ENCODE results near the gene TMEM151A. TPM values are rescaled to one million over a fixed set of nuclear protein-coding genes. Genes with fewer than 3 reads are reported as not detected.

The TMEM151A gene
- total RNA-seq, 1 experiment from 2014 or later, result 2.8 TPM

DNA sequence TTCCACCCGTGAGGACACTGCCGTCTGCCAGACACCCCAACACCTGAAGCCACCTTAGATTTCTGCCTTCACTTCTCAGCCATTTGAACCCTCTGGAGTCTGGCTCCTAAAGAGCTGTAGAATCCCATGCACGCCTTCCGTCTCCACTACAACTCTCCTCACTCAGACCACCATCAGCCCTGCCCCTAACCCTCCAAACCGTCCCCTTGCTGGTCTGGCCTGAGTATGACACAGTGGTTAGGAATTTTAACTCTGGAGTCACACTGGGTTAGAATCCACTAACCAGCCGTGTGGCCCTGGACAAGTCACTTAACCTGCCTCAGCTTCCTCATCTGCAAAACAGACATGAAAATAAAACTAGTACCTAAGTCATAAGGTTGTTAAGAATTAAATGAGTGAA lies 10.7 kb upstream of the TMEM151A start:
- DNase-seq (ENCODE audit: low spot score), result no peak
- in situ Hi-C loops (cut with HindIII; ENCODE audit: low sequenced_read_pairs), result no loop called here

DNA sequence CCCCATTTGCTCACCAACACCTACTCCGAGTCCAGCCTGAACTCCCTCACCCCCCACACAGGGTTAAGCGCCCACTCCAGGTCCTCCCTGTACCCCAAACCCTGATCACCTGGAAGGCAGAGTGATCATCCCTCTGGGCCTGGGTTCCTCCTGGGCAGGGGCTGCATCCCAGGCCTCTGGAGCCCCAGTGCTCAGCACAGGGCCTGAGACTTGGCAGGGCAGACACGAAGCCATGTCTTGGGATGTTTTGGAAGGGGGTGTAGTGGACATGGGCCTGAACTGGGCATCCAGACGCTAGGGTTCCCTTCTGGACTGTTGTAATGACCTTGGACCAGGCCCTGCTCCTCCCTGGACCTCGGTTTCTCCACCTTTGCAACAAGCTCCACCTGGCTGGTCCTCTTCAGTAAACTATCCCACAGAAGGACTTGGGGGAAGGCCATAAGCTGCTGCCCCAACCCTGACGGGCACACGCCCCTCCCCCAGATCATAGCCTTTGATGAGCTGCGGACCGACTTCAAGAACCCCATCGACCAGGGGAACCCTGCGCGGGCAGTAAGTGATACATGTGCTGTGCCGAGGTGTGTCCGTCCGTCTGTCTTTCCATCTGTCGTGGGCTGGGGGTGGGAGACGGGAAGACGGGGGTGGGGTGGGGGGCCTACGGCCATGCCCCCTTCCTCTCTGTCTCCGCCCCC lies 9.8 kb upstream of the TMEM151A start:
- no peak for DNase-seq (ENCODE audit: low spot score)
- in situ Hi-C loops (cut with HindIII; ENCODE audit: low sequenced_read_pairs), result no loop called here

DNA sequence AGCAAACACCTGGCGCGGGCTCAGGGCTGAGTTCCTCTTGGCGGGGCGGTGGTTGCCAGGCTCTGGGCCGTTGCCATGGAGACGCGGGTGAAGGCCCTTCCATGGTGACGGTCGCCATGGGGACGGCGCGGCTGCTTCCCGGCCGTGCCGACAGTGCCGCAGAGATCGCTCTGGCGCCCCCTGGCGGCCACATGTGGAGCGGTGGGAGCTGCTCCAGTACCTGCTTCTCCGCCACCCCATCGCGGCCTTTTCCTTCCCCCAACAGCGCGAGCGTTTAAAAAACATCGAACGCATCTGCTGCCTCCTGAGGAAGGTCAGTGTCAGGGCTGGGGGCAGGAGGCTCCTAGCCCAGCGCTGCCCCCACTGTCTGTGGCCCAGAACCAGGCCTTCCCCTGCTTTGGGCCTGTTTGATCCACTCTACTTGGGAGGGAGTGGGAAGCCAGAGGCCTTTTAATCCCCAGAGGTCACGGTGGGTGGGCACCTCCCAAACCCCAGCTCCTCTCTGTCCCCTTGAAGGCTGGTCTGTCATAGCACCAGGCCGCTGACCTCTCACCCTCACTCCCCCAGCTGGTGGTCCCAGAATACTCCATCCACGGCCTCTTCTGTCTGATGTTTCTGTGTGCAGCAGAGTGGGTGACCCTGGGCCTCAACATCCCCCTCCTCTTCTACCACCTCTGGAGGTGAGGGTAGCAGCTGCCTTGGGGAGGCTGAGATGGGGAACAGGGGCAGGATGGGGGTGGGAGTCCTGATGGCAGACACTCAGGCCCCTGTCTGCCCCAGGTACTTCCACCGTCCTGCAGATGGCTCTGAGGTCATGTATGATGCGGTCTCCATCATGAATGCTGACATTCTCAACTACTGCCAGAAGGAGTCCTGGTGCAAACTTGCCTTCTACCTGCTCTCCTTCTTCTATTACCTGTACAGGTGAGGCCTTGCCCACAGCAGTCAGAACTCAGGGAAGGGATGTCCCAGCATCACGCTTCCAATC lies 8.9 kb upstream of the TMEM151A start:
- in situ Hi-C loops (cut with HindIII; ENCODE audit: low sequenced_read_pairs), result no loop called here
- peak; percentile 99 for DNase-seq (ENCODE audit: low spot score)

DNA sequence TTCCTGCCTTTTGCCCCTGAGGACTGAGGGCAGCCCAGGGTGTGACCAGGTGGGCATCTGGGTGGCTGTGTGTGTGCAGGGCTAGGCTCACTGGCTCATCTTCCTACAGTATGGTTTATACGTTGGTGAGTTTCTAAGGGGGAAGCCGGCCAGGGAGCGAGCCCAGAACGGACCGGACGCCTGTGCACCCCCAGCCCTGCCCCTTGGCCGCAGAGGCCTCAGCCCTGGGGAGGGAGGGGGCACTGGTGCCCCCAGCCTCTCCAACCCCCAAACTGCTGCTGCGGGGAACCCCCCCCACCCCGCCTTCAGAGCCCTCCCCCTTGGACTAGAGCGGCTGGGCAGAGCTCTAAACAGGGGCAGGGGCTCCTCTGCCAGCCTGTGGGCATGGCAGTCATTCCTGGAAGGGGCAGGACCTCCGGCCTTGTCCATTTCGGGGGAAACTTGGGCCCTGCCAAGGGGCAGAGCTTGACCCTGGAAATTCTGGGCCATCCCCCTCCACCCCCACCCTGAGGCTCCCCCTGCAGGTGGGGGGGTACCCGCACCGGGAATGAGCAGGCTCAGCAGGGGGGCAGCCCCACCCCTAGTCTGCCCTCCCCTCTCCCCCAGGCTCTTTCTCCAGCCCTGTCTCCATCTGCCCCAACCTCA lies 8.1 kb upstream of the TMEM151A start:
- in situ Hi-C loops (cut with HindIII; ENCODE audit: low sequenced_read_pairs), result no loop called here

DNA sequence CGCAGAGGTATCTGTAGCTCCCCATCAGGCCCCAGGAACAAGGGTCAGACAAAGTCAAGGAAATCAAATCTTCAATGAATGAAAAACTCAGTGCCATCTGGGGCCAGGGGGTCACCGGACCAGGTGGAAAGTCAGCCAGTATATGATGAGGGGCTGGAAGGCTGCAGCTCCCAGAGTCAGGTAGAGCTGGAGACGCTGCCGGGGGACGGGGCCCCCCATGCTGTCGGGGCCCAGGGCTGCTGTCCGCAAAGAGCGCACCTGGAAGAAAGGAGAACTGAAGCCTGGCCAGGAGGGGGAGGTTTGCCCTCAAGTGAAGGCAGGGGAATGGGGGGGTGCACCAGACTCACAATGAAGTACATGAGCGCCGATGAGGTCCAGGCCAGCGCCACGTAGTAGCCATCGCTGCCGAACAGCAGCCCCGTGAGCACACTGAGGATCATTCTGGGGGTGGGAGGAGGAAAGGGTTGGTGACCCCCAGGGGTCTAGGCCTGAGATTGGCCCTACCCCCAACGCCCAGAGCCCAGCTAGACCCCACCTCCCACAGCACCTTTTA lies 7.1 kb upstream of the TMEM151A start:
- no peak for DNase-seq (ENCODE audit: low spot score)
- in situ Hi-C loops (cut with HindIII; ENCODE audit: low sequenced_read_pairs), result no loop called here

More for the DNA sequence above, 8.1 kb upstream of the TMEM151A start:
- no peak for DNase-seq (ENCODE audit: low spot score)

DNA sequence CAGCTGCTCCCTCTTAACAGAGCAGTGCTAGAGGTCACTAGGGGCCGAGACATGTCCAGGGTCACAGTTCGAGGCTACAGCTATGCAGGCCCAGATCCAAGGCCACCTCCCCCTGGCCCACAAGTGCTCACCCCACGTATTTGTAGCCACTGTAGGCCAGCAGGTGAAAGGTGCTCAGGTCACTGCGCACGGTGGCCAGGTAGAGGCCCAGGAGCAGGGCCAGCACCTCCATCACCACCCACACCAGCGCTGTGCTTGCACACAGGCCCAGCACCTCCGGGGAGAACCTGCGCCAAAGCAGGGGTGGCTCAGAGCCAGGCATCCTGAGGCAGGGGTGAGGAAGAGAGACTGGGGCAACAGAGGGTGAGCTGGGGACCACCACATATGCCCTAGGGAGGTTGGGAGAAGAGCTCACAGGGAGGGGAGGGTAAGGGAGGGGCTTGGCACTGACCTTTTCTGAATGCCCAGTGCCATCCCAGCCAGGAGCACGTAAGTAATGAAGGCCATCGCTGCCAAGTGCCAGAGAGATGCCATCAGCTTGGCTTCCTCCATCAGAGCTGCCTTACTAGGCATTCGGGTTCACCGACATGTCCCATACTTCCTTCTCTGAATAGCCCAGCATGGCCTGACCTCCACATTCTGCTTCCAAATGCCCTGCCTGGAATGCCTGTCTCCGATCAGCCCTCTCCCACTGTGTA lies 6.3 kb upstream of the TMEM151A start:
- in situ Hi-C loops (cut with HindIII; ENCODE audit: low sequenced_read_pairs), result no loop called here
- peak; percentile 72 for DNase-seq (ENCODE audit: low spot score)

DNA sequence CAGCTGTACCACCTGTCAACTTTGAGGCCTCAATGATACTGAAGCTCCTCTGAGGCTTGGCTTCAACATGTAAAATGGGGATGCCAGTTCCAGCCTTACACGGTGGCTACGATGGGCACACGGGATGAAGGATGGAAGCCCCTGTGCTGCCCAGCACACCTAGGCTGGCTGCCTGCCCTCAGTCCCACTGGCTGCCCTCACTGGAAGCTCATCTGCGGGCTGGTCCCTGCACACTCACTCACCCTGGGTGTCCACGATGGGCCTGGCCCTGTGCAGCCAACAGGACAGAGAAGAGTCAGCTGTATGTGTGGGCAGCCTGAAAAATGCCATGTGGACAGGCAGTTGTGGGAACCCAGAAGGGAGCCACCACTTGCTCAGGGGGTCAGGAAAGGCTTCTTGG lies 5.0 kb upstream of the TMEM151A start:
- in situ Hi-C loops (cut with HindIII; ENCODE audit: low sequenced_read_pairs), result no loop called here
- no peak for DNase-seq (ENCODE audit: low spot score)

DNA sequence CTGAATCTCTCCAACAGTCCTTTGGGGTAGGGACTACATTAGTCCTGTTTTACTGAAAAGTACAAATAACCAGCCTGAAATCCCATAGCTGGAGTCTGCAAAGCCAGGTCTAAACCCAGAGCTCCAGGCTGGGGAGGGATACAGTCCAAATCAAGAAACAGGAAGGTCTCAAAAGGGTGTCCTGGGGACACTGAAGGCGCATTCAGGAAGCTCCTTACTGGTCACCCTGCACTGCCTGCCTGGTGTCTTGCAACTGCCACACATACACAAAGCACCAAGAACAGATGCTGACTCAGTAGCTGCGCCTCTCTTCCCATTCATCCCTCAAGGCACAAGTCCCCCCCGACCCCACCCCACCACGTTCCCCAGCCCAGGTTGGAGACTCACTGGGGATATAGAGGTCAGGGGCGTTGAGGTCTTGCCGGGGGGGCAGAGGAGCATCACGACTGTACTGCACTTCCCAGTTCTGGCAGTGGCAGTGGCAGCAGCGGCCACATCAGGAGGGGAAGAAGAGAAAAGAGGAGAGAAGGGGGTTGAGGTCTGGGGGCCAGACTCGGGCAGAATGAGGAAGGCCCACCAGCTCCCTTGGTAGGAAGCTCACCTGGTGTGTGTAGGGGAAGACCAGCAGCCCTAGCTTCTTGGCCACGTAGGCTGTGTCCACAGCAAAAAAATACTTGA lies 4.3 kb upstream of the TMEM151A start:
- in situ Hi-C loops (cut with HindIII; ENCODE audit: low sequenced_read_pairs), result no loop called here
- no peak for DNase-seq (ENCODE audit: low spot score)

DNA sequence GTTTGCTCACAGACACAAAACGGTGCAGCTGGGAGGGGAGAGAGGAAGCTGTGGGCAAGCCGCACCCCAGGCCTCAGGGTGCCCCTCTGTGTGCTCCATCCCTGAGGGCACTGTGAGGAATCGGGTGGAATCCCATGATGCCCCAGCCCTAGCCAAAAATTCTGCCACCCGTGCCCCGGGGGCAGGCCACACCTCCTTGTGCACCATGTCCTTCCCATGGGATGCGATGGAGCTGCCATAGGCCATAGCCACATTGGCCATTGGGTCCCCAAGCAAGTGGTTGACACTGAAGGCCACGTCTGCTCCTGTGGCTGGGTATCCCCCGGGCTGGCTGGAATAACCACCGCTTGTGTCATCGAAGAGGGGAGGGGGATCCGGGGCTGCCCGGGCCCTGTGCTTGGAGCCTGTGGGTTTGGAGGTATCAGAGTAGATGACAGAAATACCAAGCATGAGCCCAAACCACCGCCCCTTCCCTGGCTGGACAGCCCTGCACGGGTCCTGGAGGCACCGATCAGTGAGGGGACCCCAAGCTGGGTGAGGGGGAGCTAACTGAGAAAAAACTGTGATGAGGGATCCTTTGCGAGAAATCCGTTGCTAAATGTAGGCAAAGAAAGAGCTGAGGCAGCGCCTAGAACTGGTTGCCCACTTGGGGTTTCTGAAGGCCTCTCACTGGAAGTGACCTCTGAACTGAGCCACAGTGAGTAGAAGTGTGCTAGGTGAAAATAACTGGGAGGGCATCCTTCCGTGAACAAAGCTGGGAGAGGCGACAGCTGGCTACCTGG lies 3.6 kb upstream of the TMEM151A start:
- DNase-seq (ENCODE audit: low spot score), result no peak
- in situ Hi-C loops (cut with HindIII; ENCODE audit: low sequenced_read_pairs), result no loop called here

DNA sequence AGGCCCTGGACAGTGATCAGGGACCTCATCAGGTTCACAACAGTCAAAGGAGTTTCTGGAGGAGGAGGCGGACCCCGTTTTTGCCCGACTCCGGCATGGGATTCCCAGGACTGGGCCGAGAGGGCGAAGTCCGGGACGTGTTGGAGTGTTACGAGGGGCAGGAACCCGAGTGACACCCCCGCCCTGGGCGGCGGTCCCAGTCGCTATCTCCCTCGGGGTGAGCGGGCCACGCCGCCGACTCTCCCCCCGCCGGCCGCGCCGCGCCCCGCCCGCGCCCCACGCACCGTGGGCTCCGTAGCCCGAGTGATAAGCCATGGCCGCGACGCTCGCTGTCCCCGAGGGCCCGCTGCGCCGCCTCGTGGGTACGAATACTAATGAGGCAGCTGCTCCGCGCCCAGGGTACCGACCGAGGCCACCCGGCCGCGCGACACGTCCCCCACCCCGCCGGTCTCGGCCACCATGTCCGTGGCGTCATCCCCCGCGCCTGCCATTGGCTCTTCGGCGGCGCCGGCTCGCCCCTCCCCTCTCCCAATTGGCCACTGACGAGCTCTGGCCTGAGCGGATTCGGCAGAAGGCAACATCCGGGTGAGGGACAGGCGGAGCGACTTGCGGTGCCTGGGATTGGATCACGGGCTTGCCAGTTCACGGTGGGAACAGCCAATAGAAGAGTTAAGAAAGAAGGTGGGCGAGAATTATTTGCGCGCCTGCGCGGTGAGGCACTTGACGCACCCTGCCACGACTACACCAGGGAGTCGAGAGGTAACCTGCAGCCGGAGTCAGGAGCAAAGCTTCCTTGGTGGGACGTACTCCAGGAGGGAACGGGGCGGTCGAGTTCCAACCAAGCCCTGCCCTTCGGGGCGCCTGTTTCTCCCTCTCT lies 2.8 kb upstream of the TMEM151A start, which contains the start of gene YIF1A:
Gene YIF1A, minus strand, starts transcription at position 473 of the 877 bp plus-strand sequence. Its CDS starts 158 bp downstream, at position 315.
- in situ Hi-C loops (cut with HindIII; ENCODE audit: low sequenced_read_pairs), result no loop called here
- peak; percentile 100 for DNase-seq (ENCODE audit: low spot score)

DNA sequence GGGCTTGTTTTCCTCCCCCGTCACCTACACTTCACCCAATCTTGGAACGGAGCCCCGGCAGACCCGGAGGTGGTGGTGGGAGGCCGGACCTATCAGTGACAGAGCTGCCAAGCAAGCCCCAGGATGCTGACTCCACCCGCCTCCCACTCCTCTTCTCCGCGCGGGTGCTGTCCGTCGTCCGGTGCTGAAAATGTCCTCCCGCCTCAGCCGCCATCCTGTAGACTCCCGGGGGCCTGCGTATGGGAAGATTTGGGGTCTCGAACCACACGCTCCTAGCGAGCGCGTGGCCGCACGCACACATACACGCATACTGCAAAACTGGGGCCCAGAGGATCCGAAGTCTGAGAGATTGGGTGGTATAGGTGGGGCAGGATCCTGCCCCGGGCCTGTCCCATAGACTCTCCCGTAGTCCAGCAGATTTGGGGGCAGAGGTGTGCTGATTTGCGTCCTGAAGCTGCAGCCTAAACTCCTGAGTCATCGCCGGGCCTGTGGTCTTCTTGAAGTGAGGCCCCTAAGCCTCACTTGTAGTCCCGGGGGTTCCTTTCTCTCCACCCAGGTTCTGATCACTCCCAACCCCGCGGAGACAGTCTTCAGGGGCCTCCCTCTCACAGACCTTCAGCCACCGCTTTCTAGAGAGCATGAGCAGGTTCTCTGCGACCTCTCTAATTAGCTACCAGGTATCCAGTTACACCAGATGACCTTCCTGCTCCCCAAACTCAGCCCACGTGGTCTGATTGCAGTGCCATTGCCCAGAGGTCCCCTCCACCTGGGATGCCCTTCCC lies 2.0 kb upstream of the TMEM151A start:
- no peak for DNase-seq (ENCODE audit: low spot score)
- in situ Hi-C loops (cut with HindIII; ENCODE audit: low sequenced_read_pairs), result no loop called here

DNA sequence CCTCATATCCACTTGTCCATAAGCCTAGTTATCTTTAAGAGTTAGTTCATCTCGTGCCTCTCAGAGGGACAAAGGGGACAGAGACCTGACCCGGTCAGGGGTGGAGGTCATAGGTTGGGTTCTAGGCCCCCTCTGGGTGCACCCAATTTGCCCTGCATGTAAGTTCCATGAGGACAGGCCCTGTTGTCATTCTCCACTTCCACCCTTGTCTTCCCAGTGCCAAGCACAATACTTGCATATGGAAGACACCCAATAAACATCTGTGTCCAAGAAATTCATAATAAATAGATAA lies 1.4 kb upstream of the TMEM151A start:
- in situ Hi-C loops (cut with HindIII; ENCODE audit: low sequenced_read_pairs), result no loop called here
- DNase-seq (ENCODE audit: low spot score), result no peak

DNA sequence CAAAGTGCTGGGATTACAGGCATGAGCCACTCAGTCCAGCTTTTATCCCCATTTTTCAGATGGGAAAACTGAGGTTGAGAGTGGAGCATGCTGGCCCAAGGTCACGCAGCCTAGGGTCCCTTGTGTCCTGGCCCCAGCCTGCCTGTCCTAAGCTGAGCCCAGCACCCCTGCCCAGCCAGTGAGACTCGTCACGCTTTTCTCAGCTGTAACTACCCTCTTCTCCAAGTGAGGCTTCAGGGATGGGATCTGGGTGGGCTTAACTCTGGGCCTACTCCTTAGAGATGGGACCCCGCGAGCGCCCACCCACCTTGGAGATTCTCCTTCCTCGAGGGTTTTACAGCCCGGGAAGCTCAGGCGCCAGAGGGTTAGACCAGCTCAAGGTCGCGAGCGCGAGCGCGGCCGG lies 390 bp upstream of the TMEM151A start:
- in situ Hi-C loops (cut with HindIII; ENCODE audit: low sequenced_read_pairs), result no loop called here
- DNase-seq (ENCODE audit: low spot score), result no peak

DNA sequence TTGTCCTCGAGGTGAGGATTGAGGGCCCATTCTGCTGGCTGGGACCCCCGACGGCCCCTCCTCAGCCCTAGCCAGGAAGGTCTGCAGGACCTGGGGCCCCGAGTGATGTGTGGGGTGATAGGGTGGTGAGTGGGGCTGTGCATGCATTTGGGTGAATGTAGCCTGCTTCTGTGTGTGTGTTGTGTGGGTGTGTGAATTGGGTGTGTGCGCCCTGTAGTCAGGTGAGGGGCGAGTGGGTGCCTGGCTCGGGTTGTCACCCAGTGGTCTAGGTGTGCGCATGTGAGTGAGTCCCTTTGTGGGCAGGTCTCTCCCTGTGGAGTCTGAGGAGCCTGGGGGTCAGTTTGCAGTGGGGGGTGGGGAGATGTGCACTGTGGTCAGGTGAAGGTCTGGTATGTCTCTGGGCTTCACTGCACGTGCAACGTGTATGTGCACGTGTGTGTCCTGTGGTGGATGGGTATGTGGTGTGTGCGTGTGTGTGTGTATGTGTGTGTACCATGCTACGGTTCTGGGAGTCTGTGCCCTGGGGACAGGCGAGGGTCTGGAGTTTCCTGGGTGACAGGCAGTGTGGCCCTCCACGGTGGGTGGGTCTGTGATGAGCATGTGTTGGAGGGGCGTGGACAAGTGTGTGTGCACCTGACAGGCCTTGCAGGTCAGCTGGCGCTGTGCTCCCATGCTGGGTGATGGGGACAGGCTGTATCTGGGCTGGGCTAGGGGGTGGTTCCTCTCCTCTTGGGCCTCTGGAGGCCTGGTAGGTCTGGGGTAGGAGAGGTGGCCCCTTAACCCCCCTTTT lies 1.0 kb downstream of the TMEM151A start:
- DNase-seq (ENCODE audit: low spot score), result peak; percentile 41
- in situ Hi-C loops (cut with HindIII; ENCODE audit: low sequenced_read_pairs), result no loop called here

DNA sequence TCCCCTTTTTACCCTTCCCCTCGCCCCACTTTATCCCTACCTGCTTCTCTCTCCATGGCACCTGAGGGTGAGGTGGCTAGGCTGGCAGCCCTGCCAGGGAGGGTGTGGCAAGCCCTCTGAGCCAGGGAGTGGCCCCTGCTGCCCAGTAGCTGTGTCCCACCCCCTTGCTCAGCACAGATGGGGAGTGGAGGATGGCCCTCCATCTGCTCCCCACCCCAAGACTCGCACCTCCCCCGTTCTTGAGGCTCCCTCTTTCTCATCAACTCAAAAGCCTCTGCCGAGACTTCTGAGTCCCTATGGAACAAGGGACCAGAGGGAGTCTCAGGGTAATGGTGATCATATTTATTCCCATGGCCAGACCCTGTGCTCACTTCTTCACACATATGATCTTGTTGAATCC lies 1.7 kb downstream of the TMEM151A start:
- in situ Hi-C loops (cut with HindIII; ENCODE audit: low sequenced_read_pairs), result no loop called here
- DNase-seq (ENCODE audit: low spot score), result no peak

All from G401 (cell line).